Gastroesophageal sphincter (tissue), 3 donors: ENCODE results near the gene TACSTD2.

Source experiments
- CTCF ChIP-seq, 4 experiments: fragments of 200-600 bp in 2 of 4; fragments of 450-650 bp in 2 of 4; sonication (generic) in 1 of 4; IDR thresholded peaks; one replicate each; pipeline ENCODE4 v1.5.1; 2017 to 2019; ENCODE audit warnings: antibody characterized with exemption in 4 of 4, mild to moderate bottlenecking in 2 of 4, moderate library complexity in 2 of 4
- POLR2A ChIP-seq, 2 donors: fragments of 450-650 bp; IDR thresholded peaks; one replicate each; pipeline ENCODE4 v1.6.1; 2017; ENCODE audit warnings: antibody characterized with exemption in 2 of 2, mild to moderate bottlenecking in 2 of 2, moderate library complexity in 1 of 2

- no peak for TF ChIP-seq CTCF (IDR thresholded peaks at IDR 0.05)
- no peak for TF ChIP-seq POLR2A (IDR thresholded peaks at IDR 0.05)
Observed at GRCh38 chr1:58548371-58548770, 28.7 kb downstream of the TACSTD2 start.
